HepG2 (cell line): Measurements from ENCODE around the gene PPP1R12B. TPM values are rescaled to one million over a fixed set of nuclear protein-coding genes. Genes with fewer than 3 reads are reported as not detected.

Source experiments
- ATAC-seq: fragments of 200-7000 bp; cut with Tn5 transposase; 3 replicates; pipeline ENCODE4 v1.9.1; 2020; ENCODE audit warnings: mild to moderate bottlenecking, moderate library complexity
- BruUV-seq: library from RNA; stranded (reverse); fragments of 400-500 nt; replicated peaks from 2 replicates; lab custom pipeline; 2021; lab: Mats Ljungman, UMichigan
- CTCF ChIA-PET: fragments of 300-600 bp; formaldehyde crosslinking; extraction: SDS; loops from one replicate; lab custom pipeline; 2021; ENCODE audit warnings: low total read pairs, inconsistent platforms, low intra/inter-chr PET ratio; lab: Yijun Ruan, JAX
- POLR2A ChIA-PET: fragments of 350-600 bp; sonication (Branson Sonifier 250); formaldehyde crosslinking; loops from one replicate; lab custom pipeline; 2020; ENCODE audit warnings: antibody characterized with exemption, inconsistent platforms; lab: Yijun Ruan, JAX
- DNase-seq: peaks from one replicate; pipeline ENCODE4 v3.0.0-alpha.2; 2015; ENCODE audit warnings: low spot score
- FAIRE-seq: peaks from 3 replicates; lab custom pipeline; 2011; peaks lifted over from hg19 to GRCh38; lab: Jason Lieb, UNC
- H2AFZ ChIP-seq: one replicate; pipeline ENCODE4 v1.6.1; 2011; ENCODE audit warnings: low read length, inconsistent platforms
- H3K27ac ChIP-seq: fragments of 300-600 bp; 3 replicates; pipeline ENCODE4 v1.8.0; 2011; ENCODE audit warnings: mixed run types, mild to moderate bottlenecking, mixed read lengths, low read length, inconsistent platforms; ENCODE audit not compliant: insufficient read depth; ENCODE audit errors: extremely low read length
- H3K27me3 ChIP-seq, 2 experiments: fragments of 200-600 bp in 1 of 2; 2 replicates in 1 of 2; 3 replicates in 1 of 2; pipeline versions ENCODE4 v1.6.0 to v1.8.0; 2011; ENCODE audit warnings: low read length in 2 of 2, mild to moderate bottlenecking in 2 of 2, moderate library complexity in 2 of 2, inconsistent platforms in 1 of 2; ENCODE audit not compliant: insufficient read depth in 2 of 2, control insufficient read depth in 1 of 2
- H3K36me3 ChIP-seq, 2 experiments: fragments of 200-600 bp in 1 of 2; replicated peaks in 1 of 2; 2 replicates in 1 of 2; 3 replicates in 1 of 2; pipeline versions ENCODE4 v1.5.1 to v1.8.0; 2011; ENCODE audit warnings: low read length in 2 of 2, inconsistent platforms in 1 of 2; ENCODE audit not compliant: insufficient read depth in 2 of 2, control insufficient read depth in 1 of 2
- H3K4me1 ChIP-seq: 2 replicates; pipeline ENCODE4 v1.5.1; 2012; ENCODE audit warnings: low read length, inconsistent platforms; ENCODE audit not compliant: insufficient read depth
- H3K4me2 ChIP-seq: 2 replicates; pipeline ENCODE4 v1.6.0; 2011; ENCODE audit warnings: low read depth, low read length, inconsistent platforms
- H3K4me3 ChIP-seq, 3 experiments: fragments of 200-600 bp in 1 of 3; sonication (generic), shearing (Covaris generic) in 1 of 3; replicated peaks in 1 of 3; 2 replicates each; pipeline ENCODE4 v1.5.1; 2011 to 2016; ENCODE audit warnings: low read length in 3 of 3, inconsistent platforms in 2 of 3, low read depth in 2 of 3, mild to moderate bottlenecking in 2 of 3, control low read depth in 1 of 3, mixed read lengths in 1 of 3; ENCODE audit not compliant: insufficient read depth in 1 of 3
- H3K79me2 ChIP-seq: one replicate; pipeline ENCODE4 v1.6.1; 2011; ENCODE audit warnings: low read length, inconsistent platforms; ENCODE audit not compliant: insufficient read depth
- H3K9ac ChIP-seq: 2 replicates; pipeline ENCODE4 v1.6.0; 2011; ENCODE audit warnings: mild to moderate bottlenecking, low read depth, low read length, inconsistent platforms; ENCODE audit not compliant: insufficient read depth
- H3K9me3 ChIP-seq: 2 replicates; pipeline ENCODE4 v1.5.1; 2012; ENCODE audit warnings: mild to moderate bottlenecking, low read length
- H4K20me1 ChIP-seq: 2 replicates; pipeline ENCODE4 v1.6.0; 2011; ENCODE audit warnings: inconsistent platforms, mild to moderate bottlenecking, low read length, moderate library complexity; ENCODE audit not compliant: insufficient read depth
- CENPX ChIP-seq: sonication (generic); formaldehyde crosslinking; IDR thresholded peaks from 2 replicates; pipeline ENCODE4 v1.9.0; 2021; ENCODE audit warnings: mild to moderate bottlenecking, missing genetic modification reagents, moderate library complexity
- HOXA5 ChIP-seq: sonication (generic); formaldehyde crosslinking; IDR thresholded peaks from 2 replicates; pipeline ENCODE4 v1.4.0; 2020; ENCODE audit warnings: missing genetic modification reagents
- KLF6 ChIP-seq: IDR thresholded peaks from 2 replicates; pipeline ENCODE4 v1.8.0; 2016; ENCODE audit warnings: missing biosample characterization, missing genetic modification reagents
- NFE2 ChIP-seq: sonication (generic); formaldehyde crosslinking; IDR thresholded peaks from 2 replicates; pipeline ENCODE4 v1.4.0; 2020; ENCODE audit warnings: missing genetic modification reagents
- NR1H2 ChIP-seq: sonication (generic); formaldehyde crosslinking; IDR thresholded peaks from 2 replicates; pipeline ENCODE4 v1.8.1; 2022; ENCODE audit warnings: low read depth, missing genetic modification reagents, borderline replicate concordance
- PAX8 ChIP-seq: sonication (generic); formaldehyde crosslinking; IDR thresholded peaks from 2 replicates; pipeline ENCODE4 v1.8.0; 2022; ENCODE audit warnings: mild to moderate bottlenecking, missing genetic modification reagents, borderline replicate concordance
- SNAI1 ChIP-seq: sonication (generic); formaldehyde crosslinking; IDR thresholded peaks from 2 replicates; pipeline ENCODE4 v1.5.0; 2020; ENCODE audit warnings: mild to moderate bottlenecking, missing genetic modification reagents, borderline replicate concordance
- SRF ChIP-seq: IDR thresholded peaks from 2 replicates; pipeline ENCODE4 v1.6.1; 2011; ENCODE audit warnings: mild to moderate bottlenecking, low read depth, low read length, moderate library complexity
- TARDBP ChIP-seq: sonication (generic); formaldehyde crosslinking; IDR thresholded peaks from 2 replicates; pipeline ENCODE4 v1.8.0; 2022; ENCODE audit warnings: mild to moderate bottlenecking, missing genetic modification reagents
- ZKSCAN5 ChIP-seq: sonication (generic); formaldehyde crosslinking; IDR thresholded peaks from 2 replicates; pipeline ENCODE4 v1.5.1; 2020; ENCODE audit warnings: mild to moderate bottlenecking, missing genetic modification reagents
- ZNF160 ChIP-seq: sonication (generic); formaldehyde crosslinking; IDR thresholded peaks from 2 replicates; pipeline ENCODE4 v1.8.0; 2022; ENCODE audit warnings: mild to moderate bottlenecking, inconsistent platforms, missing genetic modification reagents
- ZNF652 ChIP-seq: IDR thresholded peaks from 2 replicates; pipeline ENCODE4 v1.6.1; 2016; ENCODE audit warnings: low read depth, borderline replicate concordance
- ZNF816 ChIP-seq: sonication (generic); formaldehyde crosslinking; IDR thresholded peaks from 2 replicates; pipeline ENCODE4 v1.8.0; 2022; ENCODE audit warnings: missing genetic modification reagents, mild to moderate bottlenecking, borderline replicate concordance
- ZSCAN31 ChIP-seq: sonication (generic); formaldehyde crosslinking; IDR thresholded peaks from 2 replicates; pipeline ENCODE4 v1.5.0; 2020; ENCODE audit warnings: low read depth, mild to moderate bottlenecking, missing genetic modification reagents
- WGBS: methylation state at CpG from one replicate; pipeline ENCODE4 v1.1.6; 2017; ENCODE audit warnings: low lambda C conversion rate; 5-methylcytosine and 5-hydroxymethylcytosine counted together
- in situ Hi-C: cut with HindIII; loops from 2 replicates; pipeline ENCODE4 v1.10.0; 2017; ENCODE audit warnings: low pct_unique_long_range_greater_than_20kb; ENCODE audit not compliant: extremely low pct_ligation_motif_present
- intact Hi-C: fragments of 100-400 bp; cut with micrococcal nuclease; formaldehyde crosslinking; loops from one replicate; pipeline ENCODE4 v1.10.0; 2022; ENCODE audit not compliant: unreplicated experiment
- polyA plus RNA-seq, 8 experiments: library from polyadenylated mRNA; depleted of rRNA in 3 of 8; stranded (reverse) in 7 of 8; unstranded in 1 of 8; fragments of >200 nt; fragmentation: Illumina TruSeq in 4 of 8; extraction: Trizol in 4 of 8; gene quantifications; 2 replicates each; pipeline versions ENCODE4 v1.2.1 to v1.2.3, GENCODE V29; 2011 to 2016; ENCODE audit warnings: low read depth in 4 of 8, missing spikeins in 1 of 8, mixed read lengths in 1 of 8; ENCODE audit not compliant: insufficient read depth in 1 of 8
- total RNA-seq, 5 experiments: library from RNA; depleted of rRNA; stranded (reverse); fragments of >200 nt; fragmentation: Illumina TruSeq; extraction: Trizol; gene quantifications; 2 replicates each; pipeline ENCODE4 v1.2.3, GENCODE V29; 2016; ENCODE audit warnings: low read depth in 1 of 5
- TF ChIP-seq, protein P1 (sequence below): sonication (generic); formaldehyde crosslinking; IDR thresholded peaks from 2 replicates; pipeline ENCODE4 v1.4.0; 2020; ENCODE audit warnings: mild to moderate bottlenecking, missing genetic modification reagents

The PPP1R12B gene
- total and polyA plus RNA-seq, 2 of the 13 experiments (the other 11 are each of a cell fraction or from before 2014, with no cell fraction given), result 12.0 to 13.6 TPM

DNA sequence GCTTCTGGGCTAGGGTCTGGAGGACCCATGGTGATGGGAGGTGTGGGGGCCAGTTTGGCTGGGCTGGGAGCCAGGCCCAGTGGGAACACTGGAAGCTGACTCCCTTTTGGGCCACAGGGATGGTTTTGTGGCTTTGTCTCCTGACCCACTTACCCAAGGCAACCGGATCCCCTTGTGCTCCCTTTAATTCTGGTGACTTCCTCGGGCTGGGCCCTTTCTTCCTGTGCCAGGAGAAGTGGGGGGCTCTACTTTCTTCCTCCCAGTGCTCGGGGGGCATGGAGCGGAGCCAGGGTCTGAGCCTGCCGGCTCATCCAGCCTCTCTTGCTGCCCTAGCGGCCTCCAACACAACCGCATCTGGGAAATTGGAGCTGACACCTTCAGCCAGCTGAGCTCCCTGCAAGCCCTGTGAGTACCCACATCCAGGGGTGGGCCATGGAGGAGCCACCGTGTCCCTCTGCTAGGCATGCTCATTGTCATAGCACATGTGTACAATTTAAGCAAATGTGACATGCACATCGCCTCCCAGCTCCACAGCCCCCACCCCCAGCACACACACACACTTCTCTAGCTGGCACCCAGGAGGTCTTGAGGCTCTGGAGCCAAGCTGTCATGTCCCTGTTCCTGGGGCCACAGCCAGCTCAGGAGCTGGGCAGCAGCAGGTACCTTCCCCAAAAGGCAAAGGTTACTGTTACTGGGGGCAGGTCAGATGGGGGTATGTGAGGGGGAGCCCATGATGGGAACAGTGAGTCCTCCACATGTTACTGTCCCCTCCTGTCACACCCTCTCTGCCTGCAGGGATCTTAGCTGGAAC lies 41.8 kb upstream of the PPP1R12B start:
- BruUV-seq, result no TSS peak
- intact Hi-C loops, result no loop called here
- no peaks in the 10 kb centered on the region for H4K20me1 ChIP-seq
- no peak overlapping the region for H3K4me3 ChIP-seq
- 5% methylated on average over 4 of the region's 9 CpGs for WGBS
- peaks cover 12% of the 10 kb centered on the region; the same call in 1 of the 2 replicates for H3K4me1 ChIP-seq
- H2AFZ ChIP-seq, result no peak overlapping the region
- H3K9me3 ChIP-seq, result no peaks in the 10 kb centered on the region
- POLR2A ChIA-PET, result no interaction called here
- no peaks in the 10 kb centered on the region for H3K79me2 ChIP-seq
- TF ChIP-seq KLF6 (CRISPR knock-in tag) (no peak), ZSCAN31 (CRISPR knock-in tag) (no peak), SRF (no peak), TARDBP (CRISPR knock-in tag) (no peak), SNAI1 (CRISPR knock-in tag) (no peak), CENPX (CRISPR knock-in tag) (no peak), PAX8 (no peak), ZNF160 (no peak), NFE2 (CRISPR knock-in tag) (no peak), ZKSCAN5 (no peak), NR1H2 (no peak), ZNF816 (CRISPR knock-in tag) (no peak), ZNF652 (CRISPR knock-in tag) (no peak), HOXA5 (no peak)
- TF ChIP-seq, protein P1, sequence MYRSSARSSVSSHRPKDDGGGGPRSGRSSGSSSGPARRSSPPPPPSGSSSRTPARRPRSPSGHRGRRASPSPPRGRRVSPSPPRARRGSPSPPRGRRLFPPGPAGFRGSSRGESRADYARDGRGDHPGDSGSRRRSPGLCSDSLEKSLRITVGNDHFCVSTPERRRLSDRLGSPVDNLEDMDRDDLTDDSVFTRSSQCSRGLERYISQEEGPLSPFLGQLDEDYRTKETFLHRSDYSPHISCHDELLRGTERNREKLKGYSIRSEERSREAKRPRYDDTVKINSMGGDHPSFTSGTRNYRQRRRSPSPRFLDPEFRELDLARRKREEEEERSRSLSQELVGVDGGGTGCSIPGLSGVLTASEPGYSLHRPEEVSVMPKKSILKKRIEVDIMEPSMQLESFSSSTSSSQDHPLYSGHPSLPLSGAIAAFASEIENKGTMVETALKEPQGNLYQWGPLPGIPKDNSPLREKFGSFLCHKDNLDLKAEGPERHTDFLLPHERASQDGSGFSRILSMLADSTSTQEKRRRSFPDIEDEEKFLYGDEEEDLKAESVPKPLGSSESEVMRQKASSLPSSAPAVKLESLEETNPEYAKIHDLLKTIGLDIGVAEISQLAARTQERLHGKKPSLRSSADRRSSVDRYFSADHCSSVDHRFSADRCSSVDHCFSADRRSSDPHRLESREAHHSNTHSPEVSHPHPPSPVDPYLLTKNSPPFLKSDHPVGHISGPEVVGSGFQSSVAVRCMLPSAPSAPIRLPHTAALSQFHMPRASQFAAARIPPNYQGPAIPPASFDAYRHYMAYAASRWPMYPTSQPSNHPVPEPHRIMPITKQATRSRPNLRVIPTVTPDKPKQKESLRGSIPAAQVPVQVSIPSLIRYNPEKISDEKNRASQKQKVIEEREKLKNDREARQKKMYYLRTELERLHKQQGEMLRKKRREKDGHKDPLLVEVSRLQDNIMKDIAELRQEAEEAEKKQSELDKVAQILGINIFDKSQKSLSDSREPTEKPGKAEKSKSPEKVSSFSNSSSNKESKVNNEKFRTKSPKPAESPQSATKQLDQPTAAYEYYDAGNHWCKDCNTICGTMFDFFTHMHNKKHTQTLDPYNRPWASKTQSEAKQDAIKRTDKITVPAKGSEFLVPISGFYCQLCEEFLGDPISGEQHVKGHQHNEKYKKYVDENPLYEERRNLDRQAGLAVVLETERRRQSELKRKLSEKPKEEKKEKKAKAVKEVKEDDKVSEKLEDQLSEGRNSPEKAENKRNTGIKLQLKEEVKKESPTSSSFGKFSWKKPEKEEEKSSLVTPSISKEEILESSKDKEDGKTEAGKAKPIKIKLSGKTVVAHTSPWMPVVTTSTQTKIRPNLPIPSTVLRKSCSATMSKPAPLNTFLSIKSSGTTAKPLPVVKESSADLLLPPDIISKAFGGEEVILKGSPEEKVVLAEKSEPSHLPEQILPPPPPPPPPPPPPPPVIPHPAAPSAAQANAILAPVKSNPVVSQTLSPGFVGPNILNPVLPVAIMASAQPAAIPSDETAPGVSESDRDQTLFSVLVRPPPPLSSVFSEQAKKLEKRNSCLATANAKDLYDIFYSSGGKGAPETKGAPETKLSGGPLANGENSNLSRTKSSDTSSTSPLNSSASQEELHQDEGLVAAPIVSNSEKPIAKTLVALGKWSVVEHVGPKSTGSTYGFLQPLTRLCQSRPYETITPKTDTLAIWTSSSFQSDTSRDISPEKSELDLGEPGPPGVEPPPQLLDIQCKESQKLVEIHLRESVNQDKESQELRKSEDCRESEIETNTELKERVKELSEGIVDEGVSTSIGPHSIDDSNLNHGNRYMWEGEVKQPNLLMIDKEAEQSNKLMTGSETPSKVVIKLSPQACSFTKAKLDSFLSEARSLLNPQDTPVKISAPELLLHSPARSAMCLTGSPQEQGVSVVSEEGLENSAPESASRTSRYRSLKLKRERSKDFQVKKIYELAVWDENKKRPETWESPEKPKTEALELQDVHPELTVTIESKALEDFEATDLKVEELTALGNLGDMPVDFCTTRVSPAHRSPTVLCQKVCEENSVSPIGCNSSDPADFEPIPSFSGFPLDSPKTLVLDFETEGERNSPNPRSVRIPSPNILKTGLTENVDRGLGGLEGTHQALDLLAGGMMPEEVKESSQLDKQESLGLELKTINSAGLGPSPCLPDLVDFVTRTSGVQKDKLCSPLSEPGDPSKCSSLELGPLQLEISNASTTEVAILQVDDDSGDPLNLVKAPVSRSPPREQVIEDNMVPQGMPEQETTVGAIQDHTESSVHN, result no peak
- TF ChIP-seq, all 625 proteins: peak for 0
- Histone ChIP-seq H3K27ac (no peak overlapping the region), H3K9ac (no peak overlapping the region), H3K36me3 (no peaks in the 10 kb centered on the region), H3K27me3 (peaks cover 0 to 65% of the 10 kb centered on the region in 2 experiments; a peak in 4 of 5 replicates), H3K4me2 (no peak overlapping the region)
- DNase-seq, result no peak
- in situ Hi-C loops, result no loop called here
- peak; percentile 19; the same call in 1 of the 3 replicates for ATAC-seq
- CTCF ChIA-PET, result no interaction called here
- FAIRE-seq, result no peak
